SJCRH30 (cell line): ENCODE results near the gene RANBP1. TPM values are rescaled to one million over a fixed set of nuclear protein-coding genes. Genes with fewer than 3 reads are reported as not detected.

Experiments
- DNase-seq, 2 experiments: peaks; one replicate each; pipeline ENCODE4 v3.0.0-alpha.2; 2015 to 2020
- H3K27ac ChIP-seq: fragments of 250-450 bp; sonication (Bioruptor Pico); 2 replicates; pipeline ENCODE4 v1.5.1; 2020; ENCODE audit warnings: mild to moderate bottlenecking, moderate library complexity
- H3K27me3 ChIP-seq: fragments of 250-450 bp; sonication (Bioruptor Pico); 2 replicates; pipeline ENCODE4 v1.5.1; 2020; ENCODE audit warnings: mild to moderate bottlenecking, moderate library complexity
- H3K36me3 ChIP-seq: fragments of 250-450 bp; sonication (Bioruptor Pico); 2 replicates; pipeline ENCODE4 v1.5.1; 2020; ENCODE audit warnings: mild to moderate bottlenecking, moderate library complexity
- H3K4me1 ChIP-seq: fragments of 250-450 bp; sonication (Bioruptor Pico); 2 replicates; pipeline ENCODE4 v1.5.1; 2020; ENCODE audit warnings: mild to moderate bottlenecking, moderate library complexity
- H3K4me3 ChIP-seq: fragments of 250-450 bp; sonication (Bioruptor Pico); 2 replicates; pipeline ENCODE4 v1.5.1; 2020; ENCODE audit warnings: mild to moderate bottlenecking, moderate library complexity
- H3K9me3 ChIP-seq: fragments of 250-450 bp; sonication (Bioruptor Pico); replicated peaks from 2 replicates; pipeline ENCODE4 v1.5.1; 2020; ENCODE audit warnings: mild to moderate bottlenecking, moderate library complexity
- total RNA-seq: library from RNA; depleted of rRNA; stranded (reverse); fragments of >200 nt; shearing (Covaris generic); gene quantifications from 2 replicates; pipeline ENCODE4 v1.2.3, GENCODE V29; 2014

The RANBP1 gene
- total RNA-seq, 1 experiment from 2014 or later, result 627 TPM

DNA sequence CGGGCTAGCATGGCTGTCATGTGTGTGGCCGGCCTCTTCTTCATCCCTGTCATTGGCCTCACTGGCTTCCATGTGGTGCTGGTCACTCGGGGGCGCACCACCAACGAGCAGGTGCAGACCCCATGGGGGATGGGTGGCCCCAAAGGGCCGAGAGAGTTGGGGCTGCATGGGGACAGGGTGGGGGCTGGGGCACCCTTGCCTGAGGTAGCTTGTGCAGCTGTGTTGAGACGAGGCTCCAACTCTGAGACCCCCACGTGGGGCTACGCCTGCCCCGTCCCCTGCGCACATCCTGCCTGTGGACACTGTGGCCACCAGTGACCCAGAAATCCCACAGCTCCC lies 24.2 kb downstream of the RANBP1 start:
- peaks cover 22% of the 10 kb centered on the region for H3K4me1 ChIP-seq
- H3K27ac ChIP-seq, result no peak overlapping the region
- no peaks in the 10 kb centered on the region for H3K27me3 ChIP-seq
- H3K36me3 ChIP-seq, result no peaks in the 10 kb centered on the region
- H3K9me3 ChIP-seq, result no peaks in the 10 kb centered on the region
- no peak for DNase-seq
- H3K4me3 ChIP-seq, result no peak overlapping the region

GRCh38 chr22:20140521-20140964 lies 24.6 kb downstream of the RANBP1 start:
- no peak for DNase-seq
- H3K36me3 ChIP-seq, result no peaks in the 10 kb centered on the region

GRCh38 chr22:20141186-20142077 lies 25.5 kb downstream of the RANBP1 start:
- DNase-seq, result no peak
- no peak overlapping the region for H3K27ac ChIP-seq
- H3K36me3 ChIP-seq, result no peaks in the 10 kb centered on the region
- H3K27me3 ChIP-seq, result no peaks in the 10 kb centered on the region
- peaks cover 19% of the 10 kb centered on the region for H3K4me1 ChIP-seq
- no peaks in the 10 kb centered on the region for H3K9me3 ChIP-seq
- no peak overlapping the region for H3K4me3 ChIP-seq

More at GRCh38 chr22:20140521-20140964, 24.6 kb downstream of the RANBP1 start:
- Histone ChIP-seq H3K27ac (no peak overlapping the region), H3K9me3 (no peaks in the 10 kb centered on the region), H3K4me3 (no peak overlapping the region), H3K27me3 (no peaks in the 10 kb centered on the region), H3K4me1 (peaks cover 22% of the 10 kb centered on the region)

GRCh38 chr22:20142711-20143621 lies 27.1 kb downstream of the RANBP1 start:
- peaks cover 4% of the 10 kb centered on the region; the same call in 1 of the 2 replicates for H3K4me1 ChIP-seq
- no peak overlapping the region for H3K4me3 ChIP-seq
- H3K27ac ChIP-seq, result no peak overlapping the region
- no peaks in the 10 kb centered on the region for H3K36me3 ChIP-seq
- no peaks in the 10 kb centered on the region for H3K9me3 ChIP-seq
- no peak for DNase-seq
- H3K27me3 ChIP-seq, result no peaks in the 10 kb centered on the region

- Histone ChIP-seq H3K27me3 (no peaks in the 10 kb centered on the region), H3K9me3 (no peaks in the 10 kb centered on the region), H3K4me1 (no peaks in the 10 kb centered on the region), H3K27ac (no peak overlapping the region), H3K4me3 (no peak overlapping the region), H3K36me3 (no peaks in the 10 kb centered on the region)
- no peak for DNase-seq
These were observed 28.2 kb downstream of the RANBP1 start for GRCh38 chr22:20143883-20144665.

- Histone ChIP-seq H3K4me1 (no peaks in the 10 kb centered on the region), H3K4me3 (no peak overlapping the region), H3K36me3 (no peaks in the 10 kb centered on the region), H3K27ac (no peak overlapping the region), H3K27me3 (no peaks in the 10 kb centered on the region), H3K9me3 (no peaks in the 10 kb centered on the region)
- DNase-seq, result no peak
These were observed 29.4 kb downstream of the RANBP1 start for GRCh38 chr22:20145206-20145831.

GRCh38 chr22:20145832-20146223 lies 29.9 kb downstream of the RANBP1 start:
- Histone ChIP-seq H3K9me3 (no peaks in the 10 kb centered on the region), H3K36me3 (no peaks in the 10 kb centered on the region), H3K4me1 (no peaks in the 10 kb centered on the region), H3K27ac (no peak overlapping the region), H3K27me3 (no peaks in the 10 kb centered on the region), H3K4me3 (no peak overlapping the region)
- DNase-seq, result no peak

GRCh38 chr22:20146777-20147176 lies 30.9 kb downstream of the RANBP1 start:
- no peaks in the 10 kb centered on the region for H3K36me3 ChIP-seq
- H3K9me3 ChIP-seq, result no peaks in the 10 kb centered on the region
- H3K27me3 ChIP-seq, result no peaks in the 10 kb centered on the region
- no peak overlapping the region for H3K27ac ChIP-seq
- H3K4me3 ChIP-seq, result no peak overlapping the region
- DNase-seq, result no peak
- H3K4me1 ChIP-seq, result no peaks in the 10 kb centered on the region

DNA sequence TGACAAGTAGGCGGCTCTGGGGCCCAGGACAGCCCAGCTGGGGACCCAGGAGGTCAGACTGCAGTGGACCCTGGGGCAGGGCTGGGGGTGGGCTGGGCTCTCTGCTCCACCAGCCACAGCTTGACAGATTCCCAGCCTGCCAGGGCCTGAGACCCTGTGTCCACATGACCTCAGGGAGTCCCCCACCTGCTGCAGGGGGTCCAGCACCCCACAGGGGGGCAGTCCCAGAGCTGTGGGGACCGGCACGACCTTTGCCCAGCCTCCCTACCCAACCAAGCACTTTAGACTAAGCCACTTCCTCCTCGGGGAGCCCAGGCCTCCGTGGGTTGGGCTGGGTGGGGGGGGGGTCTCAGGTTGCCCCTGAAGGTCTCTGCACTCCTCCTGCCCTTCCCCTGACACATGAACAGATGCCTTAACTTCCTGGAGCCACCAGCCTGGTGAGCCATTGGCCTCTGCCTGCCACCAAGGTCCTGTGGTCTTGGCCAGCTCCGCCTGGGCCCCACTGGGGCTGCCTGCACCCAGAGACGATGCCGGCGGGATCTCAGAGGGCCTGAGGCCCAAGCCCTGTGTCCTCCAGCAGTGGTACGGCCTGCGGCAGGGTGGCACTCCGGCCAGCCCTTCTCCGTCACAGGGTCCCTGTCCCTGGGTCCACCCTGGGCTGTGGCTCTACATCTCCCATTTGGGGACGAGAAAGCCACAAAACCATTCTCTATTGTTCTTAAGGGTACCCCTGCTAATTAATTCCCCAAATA lies 31.5 kb downstream of the RANBP1 start:
- no peaks in the 10 kb centered on the region for H3K4me1 ChIP-seq
- no peaks in the 10 kb centered on the region for H3K9me3 ChIP-seq
- no peak overlapping the region for H3K27ac ChIP-seq
- H3K27me3 ChIP-seq, result 0 out of 2 replicates have a peak, but pooled peaks cover under 1% of the 10 kb centered on the region
- no peak overlapping the region for H3K4me3 ChIP-seq
- no peaks in the 10 kb centered on the region for H3K36me3 ChIP-seq
- no peak for DNase-seq

DNA sequence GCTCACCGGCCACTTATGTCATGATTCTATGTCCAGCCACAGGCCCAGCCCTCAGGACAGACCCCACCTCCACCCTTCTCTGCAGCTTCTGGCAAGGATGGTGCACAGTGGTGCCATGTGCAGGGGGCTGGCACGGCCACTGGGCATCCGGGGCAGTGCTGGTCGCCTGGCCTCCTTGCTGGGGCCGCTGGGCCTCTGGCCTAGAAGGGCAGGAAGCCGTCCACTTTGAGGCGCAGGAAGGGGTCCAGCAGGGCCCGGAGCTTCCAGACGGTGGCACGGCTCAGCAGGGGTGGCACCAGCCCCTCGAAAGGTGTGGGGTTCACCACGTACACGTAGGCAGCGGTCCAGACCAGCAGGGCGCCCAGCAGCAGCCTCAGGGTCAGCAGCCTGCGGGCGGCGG lies 32.5 kb downstream of the RANBP1 start:
- no peak for DNase-seq
- Histone ChIP-seq H3K4me3 (no peak overlapping the region), H3K27me3 (0 out of 2 replicates have a peak, but pooled peaks cover 5% of the 10 kb centered on the region), H3K4me1 (no peaks in the 10 kb centered on the region), H3K27ac (no peak overlapping the region), H3K9me3 (no peaks in the 10 kb centered on the region), H3K36me3 (no peaks in the 10 kb centered on the region)

- Histone ChIP-seq H3K27me3 (0 out of 2 replicates have a peak, but pooled peaks cover 5% of the 10 kb centered on the region), H3K36me3 (no peaks in the 10 kb centered on the region), H3K4me1 (peaks cover 4% of the 10 kb centered on the region; the same call in 1 of the 2 replicates), H3K9me3 (no peaks in the 10 kb centered on the region), H3K4me3 (no peak overlapping the region), H3K27ac (no peak overlapping the region)
- DNase-seq, result no peak
These were observed 33.6 kb downstream of the RANBP1 start for GRCh38 chr22:20149257-20150250.

- H3K27me3 ChIP-seq, result 0 out of 2 replicates have a peak, but pooled peaks cover 5% of the 10 kb centered on the region
- peaks cover 4% of the 10 kb centered on the region; the same call in 1 of the 2 replicates for H3K4me1 ChIP-seq
- no peak within 1 kb of the TSS for H3K4me3 ChIP-seq
- H3K36me3 ChIP-seq, result no peaks in the 10 kb centered on the region
- H3K9me3 ChIP-seq, result no peaks in the 10 kb centered on the region
- DNase-seq, result no peak
- H3K27ac ChIP-seq, result no peak within 1 kb of the TSS
These were observed 34.7 kb downstream of the RANBP1 start, which contains the start of gene CCDC188 for GRCh38 chr22:20150381-20151275. TSS of gene CCDC188 (minus strand) at chr22:20151055. CDS start at chr22:20150986, 69 bp downstream.
